Measurements from ENCODE around the gene WDR36.

- TF ChIP-seq ZSCAN20 (CRISPR knock-in tag; IDR thresholded peaks at IDR 0.05) (no peak), MAZ (IDR thresholded peaks at IDR 0.05; ENCODE audit: borderline replicate concordance, low read depth, low read length) (no peak), CEBPB (IDR thresholded peaks at IDR 0.05) (no peak), EHF (CRISPR knock-in tag; IDR thresholded peaks at IDR 0.05) (no peak), CTCF (IDR thresholded peaks at IDR 0.05) (no peak), KDM5A (IDR thresholded peaks at IDR 0.05) (no peak), POLR2A (IDR thresholded peaks at IDR 0.05; ENCODE audit: low read length) (no peak), TP53 (CRISPR knock-in tag; IDR thresholded peaks at IDR 0.05) (no peak), JUNB (IDR thresholded peaks at IDR 0.05) (no peak)
- TF ChIP-seq, protein P1, sequence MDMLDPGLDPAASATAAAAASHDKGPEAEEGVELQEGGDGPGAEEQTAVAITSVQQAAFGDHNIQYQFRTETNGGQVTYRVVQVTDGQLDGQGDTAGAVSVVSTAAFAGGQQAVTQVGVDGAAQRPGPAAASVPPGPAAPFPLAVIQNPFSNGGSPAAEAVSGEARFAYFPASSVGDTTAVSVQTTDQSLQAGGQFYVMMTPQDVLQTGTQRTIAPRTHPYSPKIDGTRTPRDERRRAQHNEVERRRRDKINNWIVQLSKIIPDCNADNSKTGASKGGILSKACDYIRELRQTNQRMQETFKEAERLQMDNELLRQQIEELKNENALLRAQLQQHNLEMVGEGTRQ (IDR thresholded peaks at IDR 0.05): no peak
Measured at GRCh38 chr5:111115229-111115628, 23.1 kb downstream of the WDR36 start.
